AG09309 (cell line): ENCODE data around the gene MATN1.

Experiments
- DNase-seq: peaks from one replicate; pipeline ENCODE4 v3.0.0-alpha.2; 2010; ENCODE audit warnings: low read depth
- H3K4me3 ChIP-seq: 2 replicates; pipeline ENCODE4 v1.5.1; 2011; ENCODE audit warnings: mild to moderate bottlenecking, low read depth, low read length, moderate library complexity; ENCODE audit not compliant: control insufficient read depth
- CTCF ChIP-seq: IDR thresholded peaks from 2 replicates; pipeline ENCODE4 v1.5.1; 2011; ENCODE audit warnings: mild to moderate bottlenecking, low read depth, low read length, inconsistent platforms; ENCODE audit not compliant: insufficient read depth, control insufficient read depth; ENCODE audit errors: missing control alignments

MATN1 gene

GRCh38 chr1:30704765-30705509 is 18.4 kb downstream of the MATN1 start:
- TF ChIP-seq CTCF: no peak
- no peak for DNase-seq
- H3K4me3 ChIP-seq: no peak overlapping the region

- no peak for TF ChIP-seq CTCF
- H3K4me3 ChIP-seq: no peak overlapping the region
- no peak for DNase-seq
Measured at GRCh38 chr1:30704271-30704670, 19.1 kb downstream of the MATN1 start.

- TF ChIP-seq CTCF: no peak
- H3K4me3 ChIP-seq: no peak overlapping the region
- DNase-seq: no peak
Measured at GRCh38 chr1:30702823-30703222, 20.6 kb downstream of the MATN1 start.

- H3K4me3 ChIP-seq: no peak overlapping the region
- no peak for DNase-seq
- no peak for TF ChIP-seq CTCF
Measured at GRCh38 chr1:30701258-30701633, 22.1 kb downstream of the MATN1 start.

GRCh38 chr1:30700528-30701257 is 22.7 kb downstream of the MATN1 start:
- peak; percentile 46 for DNase-seq
- H3K4me3 ChIP-seq: no peak overlapping the region
- no peak for TF ChIP-seq CTCF

GRCh38 chr1:30699762-30700161 is 23.6 kb downstream of the MATN1 start:
- no peak for TF ChIP-seq CTCF
- DNase-seq: no peak
- no peak overlapping the region for H3K4me3 ChIP-seq
